Calu3 (cell line): ENCODE results near the gene FAM20C. TPM values are rescaled to one million over a fixed set of nuclear protein-coding genes. Genes with fewer than 3 reads are reported as not detected.
"Not testable (repeated sequence)": the region's sequence is repeated elsewhere in the genome, so short reads cannot be mapped to it uniquely, and the experiment has no call there.

Experiments
- BruUV-seq: library from RNA; stranded (reverse); fragments of 400-500 nt; replicated peaks from 2 replicates; lab custom pipeline; 2021; lab: Mats Ljungman, UMichigan
- CTCF ChIA-PET: fragments of 300-600 bp; sonication (Branson Sonifier 250); formaldehyde crosslinking; loops from one replicate; lab custom pipeline; 2022; ENCODE audit warnings: antibody characterized with exemption; lab: Charles Lee
- DNase-seq: peaks from one replicate; pipeline ENCODE4 v3.0.0; 2022
- H3K27ac Mint-ChIP-seq: one replicate; pipeline ENCODE4 v1.8.0; 2022; ENCODE audit warnings: mixed read lengths; ENCODE audit not compliant: unreplicated experiment
- H3K27me3 Mint-ChIP-seq: one replicate; pipeline ENCODE4 v1.8.0; 2022; ENCODE audit warnings: mixed read lengths; ENCODE audit not compliant: unreplicated experiment
- H3K36me3 Mint-ChIP-seq: one replicate; pipeline ENCODE4 v1.8.0; 2022; ENCODE audit warnings: mild to moderate bottlenecking, moderate library complexity, mixed read lengths; ENCODE audit not compliant: insufficient read depth, unreplicated experiment
- H3K4me1 Mint-ChIP-seq: one replicate; pipeline ENCODE4 v1.8.0; 2022; ENCODE audit warnings: mild to moderate bottlenecking, low read depth, mixed read lengths; ENCODE audit not compliant: unreplicated experiment
- H3K4me3 Mint-ChIP-seq: one replicate; pipeline ENCODE4 v1.8.0; 2022; ENCODE audit warnings: mild to moderate bottlenecking, low read depth, moderate library complexity, mixed read lengths; ENCODE audit not compliant: unreplicated experiment
- H3K9me3 Mint-ChIP-seq: one replicate; pipeline ENCODE4 v1.8.0; 2022; ENCODE audit warnings: low read depth, mixed read lengths; ENCODE audit not compliant: unreplicated experiment
- CTCF ChIP-seq: fragments of 200-600 bp; IDR thresholded peaks from one replicate; pipeline ENCODE4 v1.8.0; 2022; ENCODE audit warnings: antibody characterized with exemption; ENCODE audit not compliant: unreplicated experiment
- intact Hi-C: fragments of 100-400 bp; cut with micrococcal nuclease; formaldehyde crosslinking; loops from one replicate; pipeline ENCODE4 v1.10.0; 2022; ENCODE audit not compliant: unreplicated experiment
- total RNA-seq: library from RNA; stranded (reverse); gene quantifications from 2 replicates; pipeline ENCODE4 v1.2.3, GENCODE V29; 2022

The FAM20C gene
- total RNA-seq, 1 experiment from 2014 or later = 9.1 TPM

GRCh38 chr7:296373-296945 is 104.1 kb downstream of the FAM20C start:
- no peak for DNase-seq
- CTCF ChIA-PET = no interaction called here
- Mint-ChIP-seq H3K36me3 (no peaks in the 10 kb centered on the region), H3K27me3 (peaks cover 83% of the 10 kb centered on the region), H3K9me3 (no peaks in the 10 kb centered on the region), H3K4me3 (no peak overlapping the region), H3K27ac (no peak overlapping the region), H3K4me1 (no peaks in the 10 kb centered on the region)
- intact Hi-C loops = no loop called here
- no peak for TF ChIP-seq CTCF
- BruUV-seq = no TSS peak

- H3K4me3 Mint-ChIP-seq, BruUV-seq, DNase-seq, H3K4me1 Mint-ChIP-seq, H3K36me3 Mint-ChIP-seq, intact Hi-C loops, H3K27ac Mint-ChIP-seq, H3K9me3 Mint-ChIP-seq, CTCF ChIA-PET: not testable (repeated sequence)
- H3K27me3 Mint-ChIP-seq = peaks cover 82% of the 10 kb centered on the region
Measured at GRCh38 chr7:297141-297540, 104.8 kb downstream of the FAM20C start.

GRCh38 chr7:297611-298374 is 105.4 kb downstream of the FAM20C start:
- Mint-ChIP-seq H3K27ac (no peak overlapping the region), H3K4me3 (no peak overlapping the region), H3K4me1 (no peaks in the 10 kb centered on the region), H3K9me3 (no peaks in the 10 kb centered on the region), H3K36me3 (no peaks in the 10 kb centered on the region), H3K27me3 (peaks cover 82% of the 10 kb centered on the region)
- BruUV-seq = no TSS peak
- no peak for TF ChIP-seq CTCF
- intact Hi-C loops = no loop called here
- no peak for DNase-seq
- CTCF ChIA-PET = no interaction called here

GRCh38 chr7:298375-298702 is 106.0 kb downstream of the FAM20C start:
- Mint-ChIP-seq H3K36me3 (no peaks in the 10 kb centered on the region), H3K9me3 (no peaks in the 10 kb centered on the region), H3K27ac (no peak overlapping the region), H3K4me1 (no peaks in the 10 kb centered on the region), H3K27me3 (peaks cover 82% of the 10 kb centered on the region), H3K4me3 (no peak overlapping the region)
- no peak for DNase-seq
- TF ChIP-seq CTCF = no peak
- intact Hi-C loops = no loop called here
- CTCF ChIA-PET = no interaction called here
- BruUV-seq = no TSS peak

- H3K27ac Mint-ChIP-seq = no peak overlapping the region
- no peak for TF ChIP-seq CTCF
- no TSS peak for BruUV-seq
- peaks cover 82% of the 10 kb centered on the region for H3K27me3 Mint-ChIP-seq
- H3K4me1 Mint-ChIP-seq = no peaks in the 10 kb centered on the region
- no peaks in the 10 kb centered on the region for H3K9me3 Mint-ChIP-seq
- CTCF ChIA-PET = no interaction called here
- H3K4me3 Mint-ChIP-seq = no peak overlapping the region
- intact Hi-C loops = no loop called here
- no peak for DNase-seq
- no peaks in the 10 kb centered on the region for H3K36me3 Mint-ChIP-seq
Measured at GRCh38 chr7:298743-299142, 106.4 kb downstream of the FAM20C start.
